Panc1 (cell line): ENCODE results near the gene PAPPA. TPM values are rescaled to one million over a fixed set of nuclear protein-coding genes. Genes with fewer than 3 reads are reported as not detected.

Experiments used
- ATAC-seq: fragments of 200-7000 bp; cut with Tn5 transposase; 2 replicates; pipeline ENCODE4 v1.9.1; 2020; ENCODE audit warnings: mild to moderate bottlenecking, moderate library complexity
- BruUV-seq: library from RNA; stranded (reverse); fragments of 400-500 nt; replicated peaks from 2 replicates; lab custom pipeline; 2021; lab: Mats Ljungman, UMichigan
- CTCF ChIA-PET: fragments of 300-600 bp; sonication (Branson Sonifier 250); formaldehyde crosslinking; loops from one replicate; lab custom pipeline; 2022; ENCODE audit warnings: antibody characterized with exemption; lab: Charles Lee
- POLR2A ChIA-PET: fragments of 300-600 bp; sonication (Branson Sonifier 250); formaldehyde crosslinking; loops from one replicate; lab custom pipeline; 2022; ENCODE audit warnings: antibody characterized with exemption; lab: Charles Lee
- DNase-seq: peaks from one replicate; pipeline ENCODE4 v3.0.0-alpha.2; 2010; ENCODE audit warnings: low read depth, low spot score
- H3K27ac ChIP-seq: 2 replicates; pipeline ENCODE4 v1.5.1; 2011; ENCODE audit warnings: mild to moderate bottlenecking, low read length, inconsistent platforms
- H3K27me3 ChIP-seq: fragments of 200-500 bp; sonication (Bioruptor generic); 2 replicates; pipeline ENCODE4 v1.6.0; 2014; ENCODE audit warnings: low read length, inconsistent platforms; ENCODE audit not compliant: control insufficient read depth, insufficient read depth
- H3K36me3 ChIP-seq: fragments of 200-500 bp; sonication (Bioruptor generic); 2 replicates; pipeline ENCODE4 v1.5.1; 2014; ENCODE audit warnings: inconsistent platforms, mild to moderate bottlenecking, low read length, moderate library complexity; ENCODE audit not compliant: control insufficient read depth, insufficient read depth
- H3K4me1 ChIP-seq: 2 replicates; pipeline ENCODE4 v1.5.1; 2011; ENCODE audit warnings: inconsistent platforms, mild to moderate bottlenecking, low read length, moderate library complexity; ENCODE audit not compliant: control insufficient read depth, insufficient read depth
- H3K4me3 ChIP-seq, 2 experiments: 2 replicates each; pipeline ENCODE4 v1.5.1; 2011 to 2012; ENCODE audit warnings: low read depth in 2 of 2, low read length in 2 of 2, mild to moderate bottlenecking in 2 of 2, inconsistent platforms in 1 of 2, moderate library complexity in 1 of 2
- H3K9me3 ChIP-seq: fragments of 200-500 bp; sonication (Bioruptor generic); 2 replicates; pipeline ENCODE4 v1.5.1; 2014; ENCODE audit warnings: low read depth, mild to moderate bottlenecking, inconsistent platforms, low read length, moderate library complexity; ENCODE audit not compliant: control insufficient read depth, insufficient read depth
- POLR2AphosphoS5 ChIP-seq: IDR thresholded peaks from 2 replicates; pipeline ENCODE4 v1.6.1; 2012; ENCODE audit warnings: mild to moderate bottlenecking, low read depth, low read length, moderate library complexity
- REST ChIP-seq, 2 experiments: IDR thresholded peaks; 2 replicates each; pipeline ENCODE4 v1.6.1; 2011 to 2012; ENCODE audit warnings: low read depth in 2 of 2, control low read depth in 1 of 2, low read length in 1 of 2, mild to moderate bottlenecking in 1 of 2, moderate library complexity in 1 of 2; ENCODE audit not compliant: insufficient read depth in 1 of 2
- SIN3A ChIP-seq: IDR thresholded peaks from 2 replicates; pipeline ENCODE4 v1.6.1; 2012; ENCODE audit warnings: low read depth, mild to moderate bottlenecking, low read length, moderate library complexity, borderline replicate concordance; ENCODE audit not compliant: insufficient read depth
- TCF7L2 ChIP-seq: IDR thresholded peaks from 2 replicates; pipeline ENCODE4 v1.6.1; 2011; ENCODE audit warnings: mild to moderate bottlenecking, low read depth, low read length, inconsistent platforms
- in situ Hi-C: cut with HindIII; loops from 2 replicates; pipeline ENCODE4 v1.10.0; 2016; ENCODE audit warnings: low sequenced_read_pairs, low pct_unique_long_range_greater_than_20kb
- intact Hi-C: fragments of 100-400 bp; cut with micrococcal nuclease; formaldehyde crosslinking; loops from one replicate; pipeline ENCODE4 v1.10.0; 2022; ENCODE audit not compliant: unreplicated experiment
- total RNA-seq: library from RNA; stranded (reverse); gene quantifications from one replicate; pipeline ENCODE4 v1.2.1, GENCODE V29; 2021; ENCODE audit not compliant: unreplicated experiment
- TF ChIP-seq, protein P1 (sequence below): fragments of 450-650 bp; IDR thresholded peaks from 2 replicates; pipeline ENCODE4 v1.5.1; 2017; ENCODE audit warnings: mild to moderate bottlenecking

PAPPA gene
- total RNA-seq, 1 experiment from 2014 or later: 1.2 TPM

- H3K27ac ChIP-seq: no peak overlapping the region
- BruUV-seq: no TSS peak
- TF ChIP-seq REST (IDR thresholded peaks at IDR 0.05; ENCODE audit: insufficient read depth in 1 of 2, low read depth in 2 of 2, low read length in 1 of 2): no peak
- TF ChIP-seq POLR2AphosphoS5: no peak
- TF ChIP-seq, protein P1, sequence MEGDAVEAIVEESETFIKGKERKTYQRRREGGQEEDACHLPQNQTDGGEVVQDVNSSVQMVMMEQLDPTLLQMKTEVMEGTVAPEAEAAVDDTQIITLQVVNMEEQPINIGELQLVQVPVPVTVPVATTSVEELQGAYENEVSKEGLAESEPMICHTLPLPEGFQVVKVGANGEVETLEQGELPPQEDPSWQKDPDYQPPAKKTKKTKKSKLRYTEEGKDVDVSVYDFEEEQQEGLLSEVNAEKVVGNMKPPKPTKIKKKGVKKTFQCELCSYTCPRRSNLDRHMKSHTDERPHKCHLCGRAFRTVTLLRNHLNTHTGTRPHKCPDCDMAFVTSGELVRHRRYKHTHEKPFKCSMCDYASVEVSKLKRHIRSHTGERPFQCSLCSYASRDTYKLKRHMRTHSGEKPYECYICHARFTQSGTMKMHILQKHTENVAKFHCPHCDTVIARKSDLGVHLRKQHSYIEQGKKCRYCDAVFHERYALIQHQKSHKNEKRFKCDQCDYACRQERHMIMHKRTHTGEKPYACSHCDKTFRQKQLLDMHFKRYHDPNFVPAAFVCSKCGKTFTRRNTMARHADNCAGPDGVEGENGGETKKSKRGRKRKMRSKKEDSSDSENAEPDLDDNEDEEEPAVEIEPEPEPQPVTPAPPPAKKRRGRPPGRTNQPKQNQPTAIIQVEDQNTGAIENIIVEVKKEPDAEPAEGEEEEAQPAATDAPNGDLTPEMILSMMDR: no peak
- TF ChIP-seq SIN3A: no peak
- no peak for TF ChIP-seq TCF7L2
- no peak overlapping the region for H3K4me3 ChIP-seq
- no peaks in the 10 kb centered on the region for H3K36me3 ChIP-seq
- ATAC-seq (no peak), DNase-seq (no peak)
- H3K4me1 ChIP-seq: no peaks in the 10 kb centered on the region
- no peaks in the 10 kb centered on the region for H3K9me3 ChIP-seq
- in situ Hi-C loops (no loop called here), intact Hi-C loops (no loop called here)
- H3K27me3 ChIP-seq: no peaks in the 10 kb centered on the region
- POLR2A ChIA-PET: no interaction called here
- CTCF ChIA-PET: no interaction called here
Measured at GRCh38 chr9:116372081-116372673, 218.6 kb downstream of the PAPPA start.

GRCh38 chr9:116372786-116373185 lies 219.2 kb downstream of the PAPPA start:
- DNase-seq: no peak
- no peak overlapping the region for H3K27ac ChIP-seq
- no peaks in the 10 kb centered on the region for H3K9me3 ChIP-seq
- in situ Hi-C loops: no loop called here
- TF ChIP-seq SIN3A (no peak), POLR2AphosphoS5 (no peak), TCF7L2 (no peak), REST (IDR thresholded peaks at IDR 0.05; ENCODE audit: insufficient read depth in 1 of 2, low read depth in 2 of 2, low read length in 1 of 2) (no peak)
- TF ChIP-seq, protein P1: no peak
- H3K4me1 ChIP-seq: no peaks in the 10 kb centered on the region
- H3K4me3 ChIP-seq: no peak overlapping the region
- no peaks in the 10 kb centered on the region for H3K36me3 ChIP-seq
- BruUV-seq: no TSS peak
- ChIA-PET POLR2A (no interaction called here), CTCF (no interaction called here)
- ATAC-seq: no peak
- intact Hi-C loops: no loop called here
- H3K27me3 ChIP-seq: no peaks in the 10 kb centered on the region
